ENCODE data around the gene CENPP.

CENPP gene

DNA sequence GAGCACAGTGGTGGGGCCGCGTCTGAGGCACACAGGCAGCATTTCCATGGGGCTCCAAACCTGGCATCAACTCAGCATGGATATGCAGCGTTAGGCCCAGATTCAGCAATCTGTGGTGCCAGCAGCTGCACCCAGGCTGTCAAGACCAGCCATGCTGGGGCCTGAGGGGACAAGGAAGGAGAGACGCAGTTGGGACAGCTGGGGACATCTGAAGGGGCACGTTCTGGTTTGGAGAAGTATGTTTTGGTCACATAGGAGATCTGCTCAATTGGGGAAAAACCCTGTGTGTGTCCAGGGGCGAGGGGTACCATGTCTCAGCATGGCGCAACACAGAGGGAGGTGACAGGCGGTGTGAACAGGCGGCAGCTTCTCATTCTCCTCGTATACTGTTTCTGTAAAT lies 276.7 kb downstream of the CENPP start:
- no peaks in the 10 kb centered on the region for H3K79me2 ChIP-seq (ENCODE audit: insufficient read depth, low read length)
- no peaks in the 10 kb centered on the region for H4K20me1 ChIP-seq (ENCODE audit: low read depth, low read length)
- H3K9ac ChIP-seq (ENCODE audit: low read length) = no peak overlapping the region
- H3K4me3 ChIP-seq (ENCODE audit: insufficient read depth, low read length, poor library complexity, severe bottlenecking) = no peak overlapping the region
- H3K9me2 ChIP-seq (replicated peaks; ENCODE audit: insufficient read depth, low read length) = no peaks in the 10 kb centered on the region
- no peaks in the 10 kb centered on the region; the same call in 1 of the 2 replicates for H3F3A ChIP-seq (ENCODE audit: insufficient read depth)
- H3K4me2 ChIP-seq (ENCODE audit: low read depth, low read length, poor library complexity, severe bottlenecking) = no peak overlapping the region
- peaks cover 4% of the 10 kb centered on the region; the same call in 1 of the 2 replicates for H3K9me3 ChIP-seq (ENCODE audit: insufficient read depth, low read length)
- no peaks in the 10 kb centered on the region for H3K36me3 ChIP-seq (ENCODE audit: low read length)
- no peak for TF ChIP-seq EZH2phosphoT487 (conservative IDR thresholded peaks at IDR 0.05; ENCODE audit: low read length)
- TF ChIP-seq, protein P1, sequence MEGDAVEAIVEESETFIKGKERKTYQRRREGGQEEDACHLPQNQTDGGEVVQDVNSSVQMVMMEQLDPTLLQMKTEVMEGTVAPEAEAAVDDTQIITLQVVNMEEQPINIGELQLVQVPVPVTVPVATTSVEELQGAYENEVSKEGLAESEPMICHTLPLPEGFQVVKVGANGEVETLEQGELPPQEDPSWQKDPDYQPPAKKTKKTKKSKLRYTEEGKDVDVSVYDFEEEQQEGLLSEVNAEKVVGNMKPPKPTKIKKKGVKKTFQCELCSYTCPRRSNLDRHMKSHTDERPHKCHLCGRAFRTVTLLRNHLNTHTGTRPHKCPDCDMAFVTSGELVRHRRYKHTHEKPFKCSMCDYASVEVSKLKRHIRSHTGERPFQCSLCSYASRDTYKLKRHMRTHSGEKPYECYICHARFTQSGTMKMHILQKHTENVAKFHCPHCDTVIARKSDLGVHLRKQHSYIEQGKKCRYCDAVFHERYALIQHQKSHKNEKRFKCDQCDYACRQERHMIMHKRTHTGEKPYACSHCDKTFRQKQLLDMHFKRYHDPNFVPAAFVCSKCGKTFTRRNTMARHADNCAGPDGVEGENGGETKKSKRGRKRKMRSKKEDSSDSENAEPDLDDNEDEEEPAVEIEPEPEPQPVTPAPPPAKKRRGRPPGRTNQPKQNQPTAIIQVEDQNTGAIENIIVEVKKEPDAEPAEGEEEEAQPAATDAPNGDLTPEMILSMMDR (IDR thresholded peaks at IDR 0.05; ENCODE audit: insufficient read depth, low read length, poor library complexity, severe bottlenecking) = no peak
- no peaks in the 10 kb centered on the region for H3K27me3 ChIP-seq (ENCODE audit: low read length)
- H3K27ac ChIP-seq (ENCODE audit: low read depth, low read length) = no peak overlapping the region
- no peak overlapping the region for H2AFZ ChIP-seq (ENCODE audit: low read depth, low read length, severe bottlenecking)

DNA sequence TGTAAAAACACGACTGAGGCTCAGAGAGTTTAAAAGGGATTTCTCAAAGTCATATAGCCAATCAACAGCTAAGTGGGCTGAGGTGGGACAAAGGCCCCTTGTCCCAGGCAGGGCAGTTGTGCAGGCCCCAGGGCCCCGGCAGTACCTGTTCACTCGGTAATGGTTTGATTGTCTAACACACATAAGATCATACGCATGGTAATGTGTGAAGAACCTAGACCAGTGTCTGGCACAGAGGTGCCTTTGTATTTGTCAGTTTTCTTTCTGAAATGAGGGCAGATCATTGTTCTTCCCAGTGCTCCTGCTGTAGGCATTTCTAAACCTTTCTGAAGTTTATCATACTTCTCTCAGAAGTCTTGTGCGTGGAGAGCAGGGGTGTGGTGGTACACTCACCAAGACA lies 277.3 kb downstream of the CENPP start:
- Histone ChIP-seq H3K36me3 (ENCODE audit: low read length) (no peaks in the 10 kb centered on the region), H3K4me2 (ENCODE audit: low read depth, low read length, poor library complexity, severe bottlenecking) (no peak overlapping the region), H3K4me3 (ENCODE audit: insufficient read depth, low read length, poor library complexity, severe bottlenecking) (no peak overlapping the region), H4K20me1 (ENCODE audit: low read depth, low read length) (no peaks in the 10 kb centered on the region), H2AFZ (ENCODE audit: low read depth, low read length, severe bottlenecking) (no peak overlapping the region), H3K9ac (ENCODE audit: low read length) (no peak overlapping the region), H3K9me3 (ENCODE audit: insufficient read depth, low read length) (peaks cover 4% of the 10 kb centered on the region; the same call in 1 of the 2 replicates), H3K27me3 (ENCODE audit: low read length) (no peaks in the 10 kb centered on the region), H3K27ac (ENCODE audit: low read depth, low read length) (no peak overlapping the region), H3K9me2 (replicated peaks; ENCODE audit: insufficient read depth, low read length) (no peaks in the 10 kb centered on the region), H3F3A (ENCODE audit: insufficient read depth) (no peaks in the 10 kb centered on the region; the same call in 1 of the 2 replicates), H3K79me2 (ENCODE audit: insufficient read depth, low read length) (no peaks in the 10 kb centered on the region)
- TF ChIP-seq, protein P1 (IDR thresholded peaks at IDR 0.05; ENCODE audit: insufficient read depth, low read length, poor library complexity, severe bottlenecking) = no peak

DNA sequence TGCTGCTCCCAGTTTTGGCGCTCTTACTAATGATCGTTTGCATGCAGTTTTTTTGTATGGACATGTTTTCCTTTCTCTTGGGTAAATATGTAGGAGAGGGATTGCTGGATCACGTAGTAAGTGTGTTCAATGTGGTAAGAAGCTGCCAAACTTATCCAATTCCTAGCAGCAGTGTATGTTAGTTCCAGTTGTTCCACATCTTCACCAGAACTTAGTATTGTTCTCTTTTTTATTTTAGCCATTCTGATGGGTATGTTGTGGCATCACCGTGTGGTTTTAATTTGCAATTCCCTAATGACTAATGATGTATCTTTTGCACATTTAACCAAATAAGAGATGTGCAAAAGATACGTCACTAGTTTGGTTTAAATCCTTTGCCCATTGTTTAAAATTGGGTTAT lies 278.2 kb downstream of the CENPP start:
- H4K20me1 ChIP-seq (ENCODE audit: low read depth, low read length) = no peaks in the 10 kb centered on the region
- no peak for TF ChIP-seq EZH2phosphoT487 (conservative IDR thresholded peaks at IDR 0.05; ENCODE audit: low read length)
- TF ChIP-seq, protein P1 (IDR thresholded peaks at IDR 0.05; ENCODE audit: insufficient read depth, low read length, poor library complexity, severe bottlenecking) = no peak
- peaks cover 4% of the 10 kb centered on the region; the same call in 1 of the 2 replicates for H3K9me3 ChIP-seq (ENCODE audit: insufficient read depth, low read length)
- H3K27ac ChIP-seq (ENCODE audit: low read depth, low read length) = no peak overlapping the region
- no peaks in the 10 kb centered on the region; the same call in 1 of the 2 replicates for H3F3A ChIP-seq (ENCODE audit: insufficient read depth)
- H3K79me2 ChIP-seq (ENCODE audit: insufficient read depth, low read length) = no peaks in the 10 kb centered on the region
- H3K4me3 ChIP-seq (ENCODE audit: insufficient read depth, low read length, poor library complexity, severe bottlenecking) = no peak overlapping the region
- H3K4me2 ChIP-seq (ENCODE audit: low read depth, low read length, poor library complexity, severe bottlenecking) = no peak overlapping the region
- H3K36me3 ChIP-seq (ENCODE audit: low read length) = no peaks in the 10 kb centered on the region
- no peaks in the 10 kb centered on the region for H3K27me3 ChIP-seq (ENCODE audit: low read length)
- no peaks in the 10 kb centered on the region for H3K9me2 ChIP-seq (replicated peaks; ENCODE audit: insufficient read depth, low read length)
- H3K9ac ChIP-seq (ENCODE audit: low read length) = no peak overlapping the region
- no peak overlapping the region for H2AFZ ChIP-seq (ENCODE audit: low read depth, low read length, severe bottlenecking)
